Bone marrow (tissue), 2 donors: ENCODE measurements around the gene HBA1.
"Not testable (repeated sequence)": the region's sequence is repeated elsewhere in the genome, so short reads cannot be mapped to it uniquely, and the experiment has no call there.

Experiments
- DNase-seq, 2 donors: peaks; one replicate each; lab custom pipeline; 2025; lab: John Stamatoyannopoulos, UW

Gene HBA1

GRCh38 chr16:175011-175949 lies 1.2 kb upstream of the HBA1 start:
- peak in 1 of 2 donors; percentile 4 for DNase-seq

- DNase-seq, result not testable (repeated sequence)
Measured at GRCh38 chr16:176006-176405, 474 bp upstream of the HBA1 start.

- no peak for DNase-seq
Measured at GRCh38 chr16:177394-177822, 928 bp downstream of the HBA1 start.

GRCh38 chr16:177981-178667 lies 1.6 kb downstream of the HBA1 start:
- DNase-seq, result no peak

- no peak for DNase-seq
Measured at GRCh38 chr16:178668-179015, 2.2 kb downstream of the HBA1 start.

- DNase-seq, result no peak
Measured at GRCh38 chr16:179211-180092, 3.0 kb downstream of the HBA1 start.

GRCh38 chr16:180101-180675 lies 3.7 kb downstream of the HBA1 start, which contains the start of gene HBQ1:
Gene HBQ1 (plus strand): TSS chr16:180459. CDS start chr16:180487, 28 bp downstream.
- DNase-seq, result no peak

GRCh38 chr16:180681-181564 lies 4.4 kb downstream of the HBA1 start:
- DNase-seq, result peak in 1 of 2 donors; percentile 51

GRCh38 chr16:181565-182021 lies 5.1 kb downstream of the HBA1 start:
- peak; percentile 3 to 58 for DNase-seq

- DNase-seq, result no peak
Measured at GRCh38 chr16:183005-183404, 6.5 kb downstream of the HBA1 start.

- DNase-seq, result no peak
Measured at GRCh38 chr16:185213-185612, 8.7 kb downstream of the HBA1 start.

GRCh38 chr16:185691-186090 lies 9.2 kb downstream of the HBA1 start:
- DNase-seq, result no peak

- DNase-seq, result no peak
Measured at GRCh38 chr16:187330-187729, 10.8 kb downstream of the HBA1 start.

GRCh38 chr16:188674-189073 lies 12.2 kb downstream of the HBA1 start:
- no peak for DNase-seq

- DNase-seq, result no peak
Measured at GRCh38 chr16:189604-190186, 13.2 kb downstream of the HBA1 start.

- no peak for DNase-seq
Measured at GRCh38 chr16:191831-192230, 15.4 kb downstream of the HBA1 start.

GRCh38 chr16:192686-193085 lies 16.2 kb downstream of the HBA1 start:
- DNase-seq, result no peak

- DNase-seq, result no peak
Measured at GRCh38 chr16:193441-193840, 17.0 kb downstream of the HBA1 start.

- no peak for DNase-seq
Measured at GRCh38 chr16:194516-194915, 18.0 kb downstream of the HBA1 start.

GRCh38 chr16:200388-200787 lies 23.9 kb downstream of the HBA1 start:
- DNase-seq, result no peak
